CD4-positive, alpha-beta T cell treated with Interferon alpha-2 for 1 hour (primary cell): ENCODE results near the gene FAM171A1.
"Not testable (repeated sequence)": the region's sequence is repeated elsewhere in the genome, so short reads cannot be mapped to it uniquely, and the experiment has no call there.

Source experiments
- DNase-seq, 2 donors: peaks; one replicate each; pipeline ENCODE4 v3.0.0-alpha.2; 2020 to 2022

FAM171A1 gene

DNA sequence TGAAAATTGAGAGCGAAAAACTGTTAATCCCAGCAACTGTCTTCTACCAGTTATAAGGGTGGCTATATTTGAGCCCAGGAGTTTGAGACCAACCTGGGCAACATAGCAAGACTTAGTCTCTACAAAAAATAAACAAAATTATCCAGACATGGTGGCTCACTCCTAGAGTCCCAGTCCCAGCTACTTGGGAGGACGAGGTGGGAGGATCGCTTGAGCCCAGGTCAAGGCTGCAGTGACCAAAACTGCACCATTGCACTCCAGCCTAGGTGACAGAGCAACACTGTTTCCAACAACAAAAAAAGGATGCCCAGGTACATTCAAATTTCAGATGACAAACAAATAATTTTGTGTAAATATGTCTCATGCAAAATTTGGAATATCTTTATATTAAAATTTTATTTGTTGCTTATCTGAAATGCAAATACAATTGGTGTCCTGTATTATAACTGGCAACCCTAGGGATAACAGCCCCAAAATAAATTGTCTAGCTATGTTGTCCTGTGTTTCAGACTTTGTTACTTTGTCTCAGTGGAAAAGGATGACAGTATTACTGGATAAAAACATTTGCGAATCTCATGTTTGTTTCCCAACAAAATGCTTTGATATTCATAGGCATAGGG, 26.7 kb downstream of the FAM171A1 start:
- DNase-seq: no peak

DNA sequence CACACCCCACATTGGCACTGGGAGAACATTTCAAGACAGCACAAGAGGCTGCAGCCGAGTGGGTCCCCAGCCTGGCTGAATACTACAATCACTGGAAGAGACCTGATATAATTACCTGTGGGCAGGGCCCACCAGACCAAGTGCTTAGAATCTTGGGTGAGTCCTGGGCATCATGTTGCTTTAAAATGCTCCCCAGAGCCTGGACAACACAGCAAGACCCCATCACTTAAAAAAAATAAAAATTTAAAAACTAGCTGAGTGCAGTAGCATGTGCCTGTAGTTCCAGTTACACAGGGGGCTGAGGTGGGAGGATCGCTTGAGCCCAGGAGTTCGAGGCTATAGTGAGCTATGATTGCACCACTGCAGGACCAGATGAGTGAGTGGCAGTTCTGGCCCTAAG, 28.1 kb downstream of the FAM171A1 start:
- DNase-seq: no peak

DNA sequence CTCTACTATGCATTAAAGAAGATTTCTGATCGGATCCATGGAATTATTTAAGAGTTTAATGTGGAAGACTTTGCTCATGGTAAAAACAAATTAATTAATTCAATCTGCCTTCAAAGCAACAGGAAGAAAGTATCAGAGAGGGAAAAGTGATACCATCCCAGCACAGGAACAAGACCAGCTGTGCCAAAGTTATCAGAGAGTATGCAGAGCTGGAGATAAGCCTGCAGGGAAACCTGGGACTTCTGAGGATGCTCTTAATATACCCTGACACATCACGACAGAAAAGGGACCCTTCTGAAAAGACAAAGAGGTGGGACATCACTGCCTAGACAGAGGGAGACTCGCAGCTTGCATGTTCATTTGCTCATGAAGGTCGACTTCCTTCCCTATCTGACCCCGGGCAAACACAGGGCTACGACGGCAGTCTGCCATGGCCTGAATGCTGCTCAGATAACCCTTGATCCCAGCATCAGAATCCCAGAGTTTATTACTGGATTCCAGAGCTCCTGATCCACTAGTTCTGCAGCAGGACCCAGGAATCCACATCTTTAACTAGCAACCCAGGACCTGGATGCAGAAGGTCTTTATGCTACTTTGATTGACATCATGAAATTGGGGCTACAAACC, 29.5 kb downstream of the FAM171A1 start:
- no peak for DNase-seq

DNA sequence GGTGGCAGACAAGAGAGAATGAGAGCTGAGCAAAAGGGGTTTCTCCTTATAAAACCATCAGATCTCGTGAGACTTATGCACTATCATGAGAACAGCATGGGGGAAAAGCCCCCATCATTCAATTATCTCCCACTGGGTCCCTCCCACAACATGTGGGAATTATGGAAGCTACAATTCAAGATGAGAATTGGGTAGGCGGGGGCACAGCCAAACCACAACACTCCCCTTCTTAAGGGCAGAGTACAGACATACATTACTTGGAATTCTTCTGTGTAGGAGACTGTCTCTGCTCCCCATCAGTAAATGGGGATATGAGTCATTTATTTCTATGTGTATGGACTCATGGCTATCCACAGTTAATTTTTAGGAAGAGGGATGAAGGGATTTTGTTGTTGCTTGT, 31.2 kb downstream of the FAM171A1 start:
- no peak for DNase-seq

DNA sequence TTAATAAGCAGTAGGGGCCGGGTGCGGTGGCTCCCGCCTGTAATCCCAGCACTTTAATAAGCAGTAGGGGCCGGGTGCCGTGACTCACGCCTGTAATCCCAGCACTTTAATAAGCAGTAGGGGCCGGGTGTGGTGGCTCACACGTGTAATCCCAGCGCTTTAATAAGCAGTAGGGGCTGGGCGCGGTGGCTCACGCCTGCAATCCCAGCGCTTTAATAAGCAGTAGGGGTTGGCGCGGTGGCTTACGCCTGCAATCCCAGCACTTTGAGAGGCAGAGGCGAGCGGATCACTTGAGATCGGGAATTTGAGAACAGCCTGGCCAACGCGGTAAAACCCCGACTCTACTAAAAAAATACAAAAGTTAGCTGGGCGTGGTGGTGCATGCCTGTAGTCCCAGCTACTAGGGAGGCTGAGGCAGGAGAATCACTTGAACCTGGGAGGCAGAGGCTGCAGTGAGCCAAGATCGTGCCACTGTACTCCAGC, 33.6 kb downstream of the FAM171A1 start:
- not testable (repeated sequence) for DNase-seq

DNA sequence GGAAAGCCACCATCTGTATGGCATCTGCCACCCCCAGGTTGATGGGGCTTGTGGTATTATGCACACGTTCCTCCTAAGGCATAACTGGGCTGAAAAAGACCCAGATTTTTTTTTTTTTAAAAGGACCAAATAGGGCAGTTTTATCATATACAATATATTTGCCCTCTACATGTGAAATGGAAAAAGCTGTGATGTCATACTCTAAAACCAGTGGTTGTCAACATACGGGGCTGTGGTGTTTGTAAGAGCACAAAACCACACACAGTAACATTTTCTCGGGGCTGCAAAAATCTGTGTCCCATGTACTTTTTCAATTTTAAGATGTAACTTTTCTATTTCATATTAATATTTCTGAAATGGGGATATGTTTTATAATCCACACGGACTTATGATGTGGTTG, 34.9 kb downstream of the FAM171A1 start:
- no peak for DNase-seq

DNA sequence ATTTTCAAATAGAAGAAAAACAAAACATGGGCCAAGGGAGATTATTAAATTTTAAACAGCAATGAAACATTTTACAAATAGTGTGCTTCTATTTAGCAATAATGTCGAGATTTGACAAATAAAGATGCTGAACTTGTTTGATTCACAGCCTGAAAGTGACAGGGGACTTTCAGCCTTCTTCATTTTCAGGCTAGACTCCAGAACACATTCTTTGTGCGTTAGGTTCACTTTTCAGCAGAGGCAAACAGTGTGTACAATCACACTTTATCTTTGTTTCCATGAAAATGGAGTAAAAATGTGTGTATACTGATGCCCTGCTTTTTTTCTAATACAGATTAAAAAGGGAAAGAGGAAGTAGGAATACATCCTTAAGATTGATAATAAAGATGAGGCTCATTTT, 35.6 kb downstream of the FAM171A1 start:
- no peak for DNase-seq

DNA sequence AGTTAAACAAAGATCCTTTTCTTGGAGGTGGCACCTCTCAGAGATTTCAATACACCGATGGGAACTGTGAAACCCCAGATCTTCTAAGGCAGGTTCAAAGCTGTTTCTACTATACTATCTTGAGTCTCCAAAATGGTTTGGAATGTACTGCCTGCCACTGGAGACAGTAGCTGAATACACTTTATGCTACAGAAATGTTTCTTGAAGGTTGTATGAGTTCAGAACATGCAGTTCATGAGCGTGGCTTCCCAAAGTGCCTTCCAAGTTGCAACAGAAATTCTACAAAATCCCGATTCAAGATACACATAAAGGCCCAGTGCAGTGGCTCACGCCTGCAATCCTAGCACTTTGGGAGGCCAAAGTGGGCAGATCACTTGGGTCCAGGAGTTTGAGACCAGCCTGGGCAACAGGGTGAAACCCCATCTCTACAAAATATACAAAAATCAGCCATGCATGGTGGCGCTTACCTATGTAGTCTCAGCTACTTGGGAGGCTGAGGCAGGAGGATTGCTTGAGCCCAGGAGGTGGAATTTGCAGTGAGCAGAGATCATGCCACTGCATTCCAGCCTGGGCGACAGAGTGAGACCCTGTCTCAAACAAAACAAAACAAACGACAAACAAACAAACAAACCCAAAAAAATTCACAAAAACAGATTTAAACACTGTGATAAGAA, 36.3 kb downstream of the FAM171A1 start:
- no peak for DNase-seq

DNA sequence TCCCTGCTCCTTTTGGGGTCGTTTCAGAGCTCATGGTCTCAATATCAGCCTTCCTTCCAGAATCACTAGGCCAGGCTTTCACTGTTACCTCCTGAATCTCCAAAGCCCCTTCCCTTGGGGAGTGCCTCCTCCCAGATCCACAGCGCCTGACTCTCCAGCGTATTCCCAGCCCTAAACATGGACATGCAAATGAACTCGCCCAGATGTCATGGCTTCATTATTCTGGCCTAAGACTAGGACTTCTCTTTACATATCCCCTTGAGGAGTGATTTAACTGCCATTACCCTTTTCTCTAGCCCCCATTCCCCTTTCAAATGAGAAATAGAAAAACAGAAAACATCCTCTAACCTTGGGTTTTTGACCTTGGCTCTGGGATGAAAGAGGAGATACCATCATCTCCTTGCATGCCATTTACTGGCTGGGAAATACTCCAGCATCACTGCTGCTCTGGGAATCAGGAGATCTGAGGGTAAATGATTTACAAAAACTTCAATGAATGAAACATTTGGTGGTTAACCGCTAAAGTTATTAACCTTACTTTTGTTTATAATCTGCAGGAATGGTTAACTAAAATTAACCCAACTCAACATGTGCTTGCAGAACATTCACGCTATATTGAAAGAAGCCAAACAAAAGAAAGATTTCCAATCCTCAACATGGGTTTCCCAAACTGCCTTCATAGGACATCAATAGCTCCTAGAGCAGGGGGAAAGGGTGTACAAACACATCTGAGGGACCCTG, 37.0 kb downstream of the FAM171A1 start:
- no peak for DNase-seq

DNA sequence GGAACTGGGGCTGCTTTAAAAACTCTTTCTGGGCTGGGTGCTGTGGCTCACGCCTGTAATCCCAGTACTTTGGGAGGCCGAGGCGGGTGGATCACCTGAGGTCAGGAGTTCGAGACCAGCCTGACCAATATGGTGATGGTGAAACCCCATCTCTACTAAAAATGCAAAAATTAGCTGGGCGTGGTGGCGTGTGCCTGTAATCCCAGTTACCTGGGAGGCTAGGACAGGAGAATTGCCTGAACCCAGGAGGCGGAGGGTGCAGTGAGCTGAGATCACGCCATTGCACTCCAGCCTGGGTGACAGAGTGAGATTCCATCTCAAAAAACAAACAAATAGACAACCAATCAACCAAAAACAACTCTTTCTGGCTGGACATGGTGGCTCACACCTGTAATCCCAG, 37.9 kb downstream of the FAM171A1 start:
- DNase-seq: not testable (repeated sequence)

DNA sequence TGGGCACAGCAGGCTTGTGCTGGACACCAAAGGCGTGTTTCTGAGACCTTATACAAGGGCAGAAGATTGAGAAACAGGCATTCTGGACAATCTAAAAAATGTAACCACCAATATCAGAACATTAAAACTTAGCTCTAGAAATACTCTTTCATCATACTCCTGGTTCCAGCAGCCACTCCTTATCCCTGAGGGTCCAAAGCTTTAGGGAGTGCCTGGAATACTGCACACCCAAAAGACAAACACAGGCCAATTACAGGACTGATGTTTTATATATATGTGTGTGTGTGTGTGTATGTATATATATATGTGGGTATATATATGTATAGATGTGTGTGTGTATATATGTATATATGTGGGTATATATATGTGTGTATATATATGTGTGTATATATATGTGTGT, 39.6 kb downstream of the FAM171A1 start:
- no peak for DNase-seq

DNA sequence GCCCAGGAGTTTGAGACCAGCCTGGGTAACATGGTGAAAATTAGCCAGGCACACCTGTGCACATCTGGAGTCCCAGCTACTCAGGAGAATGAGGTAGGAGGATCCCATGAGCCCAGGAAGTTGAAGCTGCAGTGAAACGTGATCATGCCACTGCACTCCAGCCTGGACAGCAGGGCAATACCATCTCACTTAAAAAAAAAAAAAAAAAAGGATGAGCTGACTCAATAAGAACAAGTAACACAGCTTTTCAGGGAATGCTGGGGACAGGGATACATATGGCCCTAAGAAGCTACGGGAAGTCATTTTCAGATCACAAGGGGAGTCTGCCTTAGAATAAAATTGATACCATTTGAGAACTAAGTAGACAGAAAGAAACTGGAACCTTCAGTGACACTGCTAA, 41.7 kb downstream of the FAM171A1 start:
- DNase-seq: no peak

DNA sequence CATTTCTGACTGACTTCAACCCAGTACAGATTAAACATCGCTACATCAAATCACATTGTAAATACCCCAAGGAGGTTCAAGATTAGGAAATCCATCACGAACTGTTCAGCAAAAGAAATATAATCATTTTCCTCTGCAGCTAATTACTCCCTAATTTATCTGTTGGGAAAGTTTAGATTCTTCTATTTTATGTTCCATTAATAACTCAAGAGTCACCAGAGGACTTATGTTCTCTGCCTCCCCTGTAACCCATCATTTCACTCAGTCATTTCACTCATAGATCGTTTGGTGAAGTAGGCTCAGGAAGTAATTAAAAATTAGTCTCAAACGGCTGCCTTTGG, 45.2 kb downstream of the FAM171A1 start:
- no peak for DNase-seq

DNA sequence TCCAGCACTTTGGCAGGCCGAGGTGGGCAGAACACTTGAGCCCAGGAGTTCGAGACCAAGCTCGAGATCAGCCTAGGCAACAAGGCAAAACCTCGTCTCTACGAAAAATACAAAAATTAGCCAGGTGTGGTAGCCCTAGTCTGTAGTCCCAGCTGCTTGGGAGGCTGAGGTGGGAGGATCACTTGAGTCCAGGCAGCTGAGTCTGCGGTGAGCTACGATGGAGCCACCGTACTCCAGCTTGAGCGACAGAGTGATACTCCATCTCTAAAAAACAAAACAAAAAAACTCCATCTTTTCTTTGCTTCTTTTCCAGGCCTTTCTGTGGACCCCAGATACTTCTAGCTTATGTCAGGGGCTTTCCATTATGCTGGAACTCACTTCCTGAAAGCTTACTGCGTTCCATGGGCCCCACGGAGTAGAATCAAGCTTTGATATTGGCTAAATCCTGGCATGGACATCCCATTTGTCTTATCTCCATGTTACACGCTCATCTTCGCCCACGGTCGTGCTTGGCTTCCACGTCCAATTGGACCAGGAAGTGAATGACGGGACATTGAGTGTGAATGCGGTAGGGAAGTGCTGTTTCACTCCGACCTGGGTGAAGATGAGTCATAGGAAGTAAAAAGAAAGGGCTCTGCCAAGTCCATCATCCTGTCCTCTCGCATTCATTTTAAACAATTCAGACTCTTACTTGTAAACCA, 45.7 kb downstream of the FAM171A1 start:
- DNase-seq: no peak

DNA sequence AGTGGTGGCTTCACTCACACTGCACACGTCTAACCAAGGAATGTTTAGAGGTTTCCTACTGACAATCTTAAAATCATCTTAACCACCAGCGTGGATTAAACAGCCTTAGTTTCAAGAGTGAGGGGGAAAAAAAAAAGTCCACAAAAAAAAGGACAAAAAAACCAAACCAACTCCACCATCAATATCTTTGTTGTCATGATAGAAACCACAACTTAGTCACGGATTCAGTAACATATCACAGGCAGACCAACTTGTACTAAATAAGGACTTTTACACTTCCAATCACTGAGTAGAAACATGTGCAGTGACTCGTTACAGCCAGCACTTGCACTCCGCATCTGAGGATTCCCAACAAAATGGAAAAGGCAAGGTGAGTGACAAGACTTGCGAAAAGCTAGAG, 46.5 kb downstream of the FAM171A1 start:
- no peak for DNase-seq

DNA sequence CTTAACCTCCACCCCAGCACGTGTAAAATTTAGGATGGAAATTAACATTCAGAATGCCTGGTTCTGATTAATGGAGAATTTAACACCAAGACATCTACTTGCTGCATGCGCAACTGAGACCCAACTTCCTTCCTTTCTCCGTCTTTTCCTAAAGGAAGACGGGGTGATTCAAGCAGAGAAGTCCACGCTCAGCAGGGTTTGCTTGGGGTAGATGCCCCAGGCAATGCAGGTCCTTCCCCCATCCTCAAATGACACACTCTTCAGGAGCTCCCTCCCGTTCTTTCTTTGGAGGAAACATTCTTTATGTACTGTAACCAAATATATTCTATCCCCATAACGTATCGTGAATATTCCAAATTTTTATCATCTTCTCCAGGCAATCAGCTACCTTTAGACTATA, 47.0 kb downstream of the FAM171A1 start:
- no peak for DNase-seq

DNA sequence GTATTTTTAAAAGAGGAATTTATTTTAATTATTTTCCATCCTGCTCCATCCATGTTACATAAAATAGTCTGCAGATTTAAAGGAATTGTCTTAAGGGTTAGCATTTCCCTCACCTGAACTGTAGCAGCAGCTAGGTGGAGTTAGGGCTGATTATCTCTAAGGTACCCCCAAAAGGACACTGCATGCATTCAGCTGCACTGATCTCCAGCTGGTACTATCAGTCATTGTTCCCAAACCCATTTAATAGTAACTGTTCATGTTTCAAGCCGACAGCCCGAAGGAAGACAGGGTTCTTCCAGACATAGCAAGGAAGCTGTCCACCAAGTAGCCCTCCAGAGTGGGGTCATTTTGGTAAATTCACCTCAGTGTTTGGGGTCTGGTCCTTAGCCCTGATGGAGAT, 48.7 kb downstream of the FAM171A1 start:
- no peak for DNase-seq

DNA sequence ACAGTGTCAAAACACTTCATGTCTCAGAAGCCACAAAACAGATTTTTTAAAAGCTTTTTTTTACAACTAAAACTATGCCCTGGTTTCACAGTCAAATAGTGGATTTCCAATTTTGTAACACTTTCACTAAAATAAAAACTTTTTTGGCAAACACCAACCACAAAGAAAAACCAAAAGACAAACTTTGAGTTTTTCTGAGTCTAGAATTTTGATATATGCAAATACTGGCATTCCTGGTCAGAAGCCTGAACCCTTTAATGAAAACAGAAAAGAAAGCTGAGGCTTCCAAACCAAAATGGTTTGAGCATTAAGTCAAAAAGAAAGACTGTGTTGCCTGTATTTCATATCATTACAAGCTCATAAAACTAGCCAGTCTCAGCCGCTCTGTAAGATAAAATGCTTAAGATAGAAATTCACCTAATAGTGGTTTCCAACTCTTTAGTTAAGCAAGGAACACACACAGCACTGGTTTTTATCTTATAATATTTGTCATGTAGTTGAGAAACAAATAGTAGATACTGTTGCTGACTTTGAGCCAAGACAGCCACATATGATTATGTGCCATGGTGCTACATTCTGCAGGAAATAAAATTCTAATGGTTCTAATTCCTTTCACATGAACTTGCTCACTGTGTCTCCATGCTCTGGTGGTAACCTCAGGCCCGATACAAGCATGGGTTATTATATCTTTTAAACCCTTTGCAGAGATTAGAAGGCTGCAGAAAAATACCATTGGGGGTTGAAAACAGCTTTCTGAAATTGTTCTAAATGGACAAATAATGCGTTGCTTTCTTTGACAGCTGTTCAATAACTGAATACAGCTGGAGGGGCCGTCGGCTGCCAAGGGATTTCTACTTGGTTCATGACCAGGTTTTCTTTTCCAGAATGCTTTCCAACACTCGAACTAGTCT, 49.4 kb downstream of the FAM171A1 start:
- no peak for DNase-seq

DNA sequence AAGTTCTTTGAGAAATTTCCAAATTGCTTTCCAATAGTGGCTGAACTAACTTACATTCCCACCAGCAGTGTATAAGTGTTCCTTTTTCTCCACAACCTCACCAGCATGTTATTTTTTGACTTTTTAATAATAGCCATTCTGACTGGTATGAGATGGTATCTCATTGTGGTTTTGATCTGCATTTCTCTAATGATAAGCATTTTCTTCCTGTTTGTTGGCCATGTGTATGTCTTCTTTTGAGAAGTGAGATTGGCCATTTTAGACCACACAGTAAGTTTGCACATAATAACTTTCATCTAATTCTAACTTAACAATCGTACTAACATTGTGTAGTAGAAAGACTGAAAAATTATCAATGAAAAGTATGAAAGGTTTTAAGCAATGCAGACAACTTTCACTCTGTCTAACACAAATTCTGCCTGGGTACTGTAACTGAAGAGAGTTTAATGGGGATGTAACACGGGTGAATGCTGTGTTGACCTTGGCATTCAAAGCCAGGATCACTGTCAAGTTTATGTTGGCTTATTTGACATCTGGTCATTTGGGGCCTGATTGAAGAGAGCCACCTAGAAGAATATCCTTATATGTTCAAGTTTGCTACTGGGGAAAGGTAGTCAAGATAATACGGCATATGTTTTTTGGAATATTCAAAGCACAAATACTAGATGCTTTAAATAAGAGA, 50.4 kb downstream of the FAM171A1 start:
- DNase-seq: no peak

DNA sequence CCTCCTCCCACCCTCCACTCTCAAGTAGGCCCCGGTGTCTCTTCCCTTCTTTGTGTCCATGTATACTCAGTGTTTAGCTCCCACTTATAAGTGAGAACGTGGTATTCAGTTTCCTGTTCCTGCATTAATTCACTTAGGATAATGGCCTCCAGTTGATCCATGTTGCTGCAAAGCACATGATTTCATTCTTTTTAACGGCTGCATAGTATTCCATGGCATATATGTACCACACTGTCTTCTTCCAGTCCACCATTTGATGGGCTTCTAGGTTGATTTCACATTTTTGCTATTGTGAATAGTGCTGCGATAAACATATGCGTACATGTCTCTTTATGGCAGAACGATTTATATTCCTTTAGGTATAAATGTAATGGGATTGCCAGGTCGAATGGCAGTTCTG, 51.0 kb downstream of the FAM171A1 start:
- no peak for DNase-seq

DNA sequence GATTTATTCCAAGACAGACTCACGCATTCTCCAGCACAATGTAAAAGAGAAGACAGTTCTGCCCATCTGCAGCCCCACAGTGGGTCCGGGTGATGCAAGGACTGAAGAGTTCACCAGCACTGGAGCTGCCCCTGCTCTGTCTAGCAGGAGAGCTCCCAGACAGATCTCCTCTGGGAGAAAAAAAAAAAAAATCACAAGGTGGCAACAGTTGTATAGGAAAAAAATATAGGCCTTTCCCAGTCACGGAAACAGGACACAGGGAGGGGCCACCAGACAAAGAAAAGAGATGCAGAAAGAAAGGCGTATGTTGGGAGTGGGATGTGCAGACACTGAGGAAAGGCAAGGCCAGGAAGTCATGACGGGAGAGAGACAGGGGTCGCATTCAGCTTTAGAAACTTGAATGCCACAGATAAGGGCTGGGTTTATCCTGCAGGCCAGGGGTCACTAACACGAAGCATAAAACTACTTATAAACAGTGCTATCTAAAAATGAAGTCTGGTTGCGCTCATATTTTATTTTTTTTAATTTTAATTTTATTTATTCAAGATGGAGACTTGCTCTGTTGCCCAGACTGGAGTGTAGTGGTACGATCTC, 54.1 kb downstream of the FAM171A1 start:
- no peak for DNase-seq
